SU-DHL-6 (cell line): ENCODE results near the gene NUDT21.
"Not testable (repeated sequence)": the region's sequence is repeated elsewhere in the genome, so short reads cannot be mapped to it uniquely, and the experiment has no call there.

Experiments
- H2AFZ ChIP-seq: fragments of 200-600 bp; sonication (generic); 2 replicates; pipeline ENCODE4 v1.6.1; 2014; ENCODE audit warnings: low read depth, mild to moderate bottlenecking, moderate library complexity, mixed read lengths, antibody characterized with exemption, low read length; ENCODE audit not compliant: severe bottlenecking
- H3F3A ChIP-seq: fragments of 200-600 bp; shearing (Covaris generic); 2 replicates; pipeline ENCODE4 v1.6.0; 2016; ENCODE audit warnings: antibody characterized with exemption, mild to moderate bottlenecking; ENCODE audit not compliant: insufficient read depth
- H3K27ac ChIP-seq: fragments of 200-600 bp; sonication (generic); 2 replicates; pipeline ENCODE4 v1.5.1; 2016; ENCODE audit warnings: low read depth, mild to moderate bottlenecking, low read length, moderate library complexity, mixed read lengths
- H3K27me3 ChIP-seq: fragments of 200-600 bp; sonication (generic), shearing (Covaris generic); 2 replicates; pipeline ENCODE4 v1.6.0; 2014; ENCODE audit warnings: mild to moderate bottlenecking, low read length
- H3K36me3 ChIP-seq: fragments of 200-600 bp; sonication (generic); 2 replicates; pipeline ENCODE4 v1.6.1; 2014; ENCODE audit warnings: mild to moderate bottlenecking, low read length, mixed read lengths
- H3K4me2 ChIP-seq: fragments of 300-600, 200-600 bp; shearing (Covaris generic), sonication (generic); 2 replicates; pipeline ENCODE4 v1.6.0; 2014; ENCODE audit warnings: low read length, low read depth, mild to moderate bottlenecking; ENCODE audit not compliant: poor library complexity, severe bottlenecking
- H3K4me3 ChIP-seq: fragments of 200-600 bp; sonication (generic); 2 replicates; pipeline ENCODE4 v1.5.1; 2014; ENCODE audit warnings: antibody characterized with exemption, low read length, mild to moderate bottlenecking, mixed read lengths; ENCODE audit not compliant: insufficient read depth, poor library complexity, severe bottlenecking
- H3K79me2 ChIP-seq: fragments of 200-600 bp; sonication (generic); 2 replicates; pipeline ENCODE4 v1.6.1; 2014; ENCODE audit warnings: mild to moderate bottlenecking, low read length, moderate library complexity; ENCODE audit not compliant: insufficient read depth
- H3K9ac ChIP-seq: fragments of 200-600 bp; sonication (generic); 2 replicates; pipeline ENCODE4 v1.7.0; 2014; ENCODE audit warnings: mild to moderate bottlenecking, low read length
- H3K9me2 ChIP-seq: fragments of 200-600 bp; sonication (generic); replicated peaks from 2 replicates; pipeline ENCODE4 v1.6.1; 2014; ENCODE audit warnings: low read length; ENCODE audit not compliant: insufficient read depth
- H3K9me3 ChIP-seq: fragments of 200-600 bp; sonication (generic); 2 replicates; pipeline ENCODE4 v1.6.1; 2014; ENCODE audit warnings: low read length, mixed read lengths; ENCODE audit not compliant: insufficient read depth
- H4K20me1 ChIP-seq: fragments of 200-600 bp; sonication (generic); 2 replicates; pipeline ENCODE4 v1.6.1; 2014; ENCODE audit warnings: low read depth, mild to moderate bottlenecking, antibody characterized with exemption, low read length, moderate library complexity, mixed read lengths
- EZH2phosphoT487 ChIP-seq: fragments of 200-600 bp; sonication (generic), shearing (Covaris generic); conservative IDR thresholded peaks from 2 replicates; pipeline ENCODE4 v1.6.1; 2018; ENCODE audit warnings: mild to moderate bottlenecking, antibody characterized with exemption, low read length, moderate library complexity, mixed read lengths
- TF ChIP-seq, protein P1 (sequence below): fragments of 200-600 bp; sonication (generic); IDR thresholded peaks from one replicate; pipeline ENCODE4 v1.5.1; 2017; ENCODE audit warnings: antibody characterized with exemption, mild to moderate bottlenecking, low read length, moderate library complexity; ENCODE audit not compliant: insufficient read depth, poor library complexity, severe bottlenecking

The NUDT21 gene

GRCh38 chr16:56399486-56399885 is 51.6 kb downstream of the NUDT21 start:
- Histone ChIP-seq H3K4me3 (no peak overlapping the region), H3K79me2 (no peaks in the 10 kb centered on the region), H2AFZ (no peak overlapping the region), H3K9ac (no peak overlapping the region), H3K9me3 (no peaks in the 10 kb centered on the region), H3K9me2 (no peaks in the 10 kb centered on the region), H4K20me1 (no peaks in the 10 kb centered on the region), H3K4me2 (no peak overlapping the region), H3F3A (no peaks in the 10 kb centered on the region), H3K27ac (no peak overlapping the region), H3K36me3 (peaks cover 17% of the 10 kb centered on the region; the same call in 1 of the 2 replicates), H3K27me3 (no peaks in the 10 kb centered on the region)
- TF ChIP-seq, protein P1, sequence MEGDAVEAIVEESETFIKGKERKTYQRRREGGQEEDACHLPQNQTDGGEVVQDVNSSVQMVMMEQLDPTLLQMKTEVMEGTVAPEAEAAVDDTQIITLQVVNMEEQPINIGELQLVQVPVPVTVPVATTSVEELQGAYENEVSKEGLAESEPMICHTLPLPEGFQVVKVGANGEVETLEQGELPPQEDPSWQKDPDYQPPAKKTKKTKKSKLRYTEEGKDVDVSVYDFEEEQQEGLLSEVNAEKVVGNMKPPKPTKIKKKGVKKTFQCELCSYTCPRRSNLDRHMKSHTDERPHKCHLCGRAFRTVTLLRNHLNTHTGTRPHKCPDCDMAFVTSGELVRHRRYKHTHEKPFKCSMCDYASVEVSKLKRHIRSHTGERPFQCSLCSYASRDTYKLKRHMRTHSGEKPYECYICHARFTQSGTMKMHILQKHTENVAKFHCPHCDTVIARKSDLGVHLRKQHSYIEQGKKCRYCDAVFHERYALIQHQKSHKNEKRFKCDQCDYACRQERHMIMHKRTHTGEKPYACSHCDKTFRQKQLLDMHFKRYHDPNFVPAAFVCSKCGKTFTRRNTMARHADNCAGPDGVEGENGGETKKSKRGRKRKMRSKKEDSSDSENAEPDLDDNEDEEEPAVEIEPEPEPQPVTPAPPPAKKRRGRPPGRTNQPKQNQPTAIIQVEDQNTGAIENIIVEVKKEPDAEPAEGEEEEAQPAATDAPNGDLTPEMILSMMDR = no peak
- no peak for TF ChIP-seq EZH2phosphoT487

DNA sequence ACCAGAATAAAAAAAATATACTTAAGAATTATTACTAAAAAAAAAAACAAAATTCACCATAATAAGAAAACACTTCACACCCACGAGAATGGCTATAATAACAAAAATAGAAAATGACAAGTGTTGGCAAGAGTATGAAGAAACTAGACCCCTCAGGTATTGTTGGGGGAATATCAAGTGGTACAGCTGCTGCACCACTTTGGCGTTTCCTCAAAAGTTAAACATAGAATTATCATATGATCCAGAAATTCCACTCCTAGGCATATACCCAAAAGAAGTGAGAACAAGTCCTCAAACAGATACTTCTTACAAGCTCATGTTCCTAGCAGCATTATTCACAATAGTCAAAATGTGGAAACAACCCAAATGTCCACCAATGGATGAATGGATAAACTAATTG is 52.1 kb downstream of the NUDT21 start:
- H4K20me1 ChIP-seq = no peaks in the 10 kb centered on the region
- no peak overlapping the region for H3K4me3 ChIP-seq
- no peaks in the 10 kb centered on the region for H3K9me3 ChIP-seq
- TF ChIP-seq EZH2phosphoT487 = no peak
- TF ChIP-seq, protein P1 = no peak
- H3K9ac ChIP-seq = no peak overlapping the region
- no peaks in the 10 kb centered on the region for H3K9me2 ChIP-seq
- H3K27me3 ChIP-seq = no peaks in the 10 kb centered on the region
- no peaks in the 10 kb centered on the region for H3F3A ChIP-seq
- no peak overlapping the region for H2AFZ ChIP-seq
- H3K79me2 ChIP-seq = no peaks in the 10 kb centered on the region
- H3K4me2 ChIP-seq = no peak overlapping the region
- no peak overlapping the region for H3K27ac ChIP-seq
- H3K36me3 ChIP-seq = peaks cover 12% of the 10 kb centered on the region; the same call in 1 of the 2 replicates

DNA sequence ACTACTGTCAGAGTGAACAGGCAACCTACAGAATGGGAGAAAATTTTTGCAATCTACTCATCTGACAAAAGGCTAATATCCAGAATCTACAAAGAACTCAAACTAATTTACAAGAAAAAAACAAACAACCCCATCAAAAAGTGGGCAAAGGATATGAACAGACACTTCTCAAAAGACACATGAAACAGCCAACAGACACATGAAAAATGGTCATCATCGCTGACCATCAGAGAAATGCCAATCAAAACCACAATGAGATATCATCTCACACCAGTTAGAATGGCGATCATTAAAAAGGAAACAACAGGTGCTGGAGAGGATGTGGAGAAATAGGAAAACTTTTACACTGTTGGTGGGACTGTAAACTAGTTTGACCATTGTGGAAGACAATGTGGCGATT is 54.4 kb downstream of the NUDT21 start:
- not testable (repeated sequence) for H4K20me1 ChIP-seq, H2AFZ ChIP-seq, H3K27ac ChIP-seq, H3K4me3 ChIP-seq, H3K9me2 ChIP-seq, H3K9ac ChIP-seq, H3K36me3 ChIP-seq, H3K9me3 ChIP-seq, H3K27me3 ChIP-seq, H3K79me2 ChIP-seq, H3F3A ChIP-seq, H3K4me2 ChIP-seq

GRCh38 chr16:56389554-56389953 is 61.6 kb downstream of the NUDT21 start:
- Histone ChIP-seq H3K36me3 (no peaks in the 10 kb centered on the region; the same call in 1 of the 2 replicates), H3K9ac (no peak overlapping the region), H3K79me2 (no peaks in the 10 kb centered on the region), H2AFZ (no peak overlapping the region), H3K4me3 (no peak overlapping the region), H4K20me1 (no peaks in the 10 kb centered on the region; the same call in 1 of the 2 replicates), H3F3A (no peaks in the 10 kb centered on the region), H3K27ac (no peak overlapping the region), H3K9me3 (no peaks in the 10 kb centered on the region), H3K9me2 (no peaks in the 10 kb centered on the region), H3K27me3 (no peaks in the 10 kb centered on the region), H3K4me2 (no peak overlapping the region)
- no peak for TF ChIP-seq EZH2phosphoT487
- TF ChIP-seq, protein P1 = no peak
